OCI-LY1 (cell line): ENCODE data around the gene WNT7B.

Experiments used
- H2AFZ ChIP-seq: fragments of 200-600 bp; sonication (generic), shearing (Covaris generic); 2 replicates; pipeline ENCODE4 v1.6.0; 2014; ENCODE audit warnings: antibody characterized with exemption, mild to moderate bottlenecking, low read length
- H3F3A ChIP-seq: fragments of 200-600 bp; sonication (generic), shearing (Covaris generic); 2 replicates; pipeline ENCODE4 v1.6.0; 2014; ENCODE audit warnings: mild to moderate bottlenecking, antibody characterized with exemption, low read length, moderate library complexity; ENCODE audit not compliant: insufficient read depth
- H3K27ac ChIP-seq: fragments of 200-600 bp; sonication (generic); 2 replicates; pipeline ENCODE4 v1.5.1; 2014; ENCODE audit warnings: low read length, mixed run types, mild to moderate bottlenecking, low read depth; ENCODE audit not compliant: poor library complexity, severe bottlenecking
- H3K27me3 ChIP-seq: fragments of 200-600 bp; sonication (generic); 2 replicates; pipeline ENCODE4 v1.6.0; 2014; ENCODE audit warnings: antibody characterized with exemption, mild to moderate bottlenecking, low read length, moderate library complexity; ENCODE audit not compliant: insufficient read depth
- H3K36me3 ChIP-seq: fragments of 200-600 bp; sonication (generic); 2 replicates; pipeline ENCODE4 v1.6.1; 2014; ENCODE audit warnings: mild to moderate bottlenecking, antibody characterized with exemption, low read length, moderate library complexity, mixed read lengths; ENCODE audit not compliant: insufficient read depth
- H3K4me1 ChIP-seq: fragments of 200-600 bp; sonication (generic); 2 replicates; pipeline ENCODE4 v1.5.1; 2014; ENCODE audit warnings: mild to moderate bottlenecking, low read length, moderate library complexity; ENCODE audit not compliant: insufficient read depth, severe bottlenecking
- H3K4me2 ChIP-seq: fragments of 200-600 bp; sonication (generic), shearing (Covaris generic); 2 replicates; pipeline ENCODE4 v1.6.1; 2014; ENCODE audit warnings: low read length
- H3K4me3 ChIP-seq: fragments of 200-600 bp; sonication (generic); 2 replicates; pipeline ENCODE4 v1.5.1; 2014; ENCODE audit warnings: low read length, low read depth, mild to moderate bottlenecking, mixed read lengths; ENCODE audit not compliant: poor library complexity, severe bottlenecking
- H3K79me2 ChIP-seq: fragments of 200-600 bp; shearing (Covaris generic); 2 replicates; pipeline ENCODE4 v1.6.1; 2016; ENCODE audit warnings: mixed run types, low read length, mixed read lengths; ENCODE audit not compliant: insufficient read depth
- H3K9ac ChIP-seq: fragments of 200-600 bp; sonication (generic), shearing (Covaris generic); 2 replicates; pipeline ENCODE4 v1.6.1; 2014; ENCODE audit warnings: mild to moderate bottlenecking, low read length, mixed read lengths
- H3K9me2 ChIP-seq: fragments of 200-600 bp; sonication (generic), shearing (Covaris generic); 2 replicates; pipeline ENCODE4 v1.6.1; 2014; ENCODE audit warnings: low read depth, mild to moderate bottlenecking, low read length, mixed read lengths
- H3K9me3 ChIP-seq: fragments of 200-600 bp; shearing (Covaris generic); 2 replicates; pipeline ENCODE4 v1.6.1; 2014; ENCODE audit warnings: low read length, mixed read lengths
- H4K20me1 ChIP-seq: fragments of 200-600 bp; sonication (generic), shearing (Covaris generic); 2 replicates; pipeline ENCODE4 v1.6.0; 2016; ENCODE audit warnings: mild to moderate bottlenecking, low read length; ENCODE audit not compliant: insufficient read depth
- CTCF ChIP-seq: fragments of 200-600 bp; sonication (generic), shearing (Covaris generic); IDR thresholded peaks from 2 replicates; pipeline ENCODE4 v1.5.1; 2017; ENCODE audit warnings: mild to moderate bottlenecking, antibody characterized with exemption, low read length, moderate library complexity, mixed read lengths
- EZH2 ChIP-seq: fragments of 200-600 bp; sonication (generic), shearing (Covaris generic); IDR thresholded peaks from 2 replicates; pipeline ENCODE4 v1.8.0; 2017; ENCODE audit warnings: borderline replicate concordance, mixed run types, mild to moderate bottlenecking, antibody characterized with exemption, low read length, moderate library complexity, mixed read lengths

Gene WNT7B

GRCh38 chr22:45991098-45991497 is 14.1 kb upstream of the WNT7B start:
- no peak overlapping the region for H3K4me3 ChIP-seq
- no peaks in the 10 kb centered on the region for H3K79me2 ChIP-seq
- no peak overlapping the region for H2AFZ ChIP-seq
- no peaks in the 10 kb centered on the region; the same call in 1 of the 2 replicates for H3K36me3 ChIP-seq
- H3K27ac ChIP-seq: no peak overlapping the region
- no peak for TF ChIP-seq EZH2
- TF ChIP-seq CTCF: no peak
- peaks cover 21% of the 10 kb centered on the region; the same call in 1 of the 2 replicates for H3K27me3 ChIP-seq
- H3K9ac ChIP-seq: no peak overlapping the region
- no peaks in the 10 kb centered on the region for H3K9me2 ChIP-seq
- no peaks in the 10 kb centered on the region for H4K20me1 ChIP-seq
- no peaks in the 10 kb centered on the region for H3K4me1 ChIP-seq
- H3K9me3 ChIP-seq: peaks cover 3% of the 10 kb centered on the region; the same call in 1 of the 2 replicates
- no peaks in the 10 kb centered on the region for H3F3A ChIP-seq
- no peak overlapping the region for H3K4me2 ChIP-seq

- Histone ChIP-seq H3F3A (no peaks in the 10 kb centered on the region), H3K9me3 (peaks cover 3% of the 10 kb centered on the region; the same call in 1 of the 2 replicates), H2AFZ (no peak overlapping the region), H4K20me1 (no peaks in the 10 kb centered on the region), H3K4me3 (no peak overlapping the region), H3K4me2 (no peak overlapping the region), H3K4me1 (no peaks in the 10 kb centered on the region), H3K27ac (no peak overlapping the region), H3K27me3 (peaks cover 25% of the 10 kb centered on the region; the same call in 1 of the 2 replicates), H3K9me2 (no peaks in the 10 kb centered on the region), H3K36me3 (no peaks in the 10 kb centered on the region; the same call in 1 of the 2 replicates), H3K9ac (no peak overlapping the region), H3K79me2 (no peaks in the 10 kb centered on the region)
- TF ChIP-seq CTCF (no peak), EZH2 (no peak)
Measured at GRCh38 chr22:45987136-45987861, 10.3 kb upstream of the WNT7B start.

- no peak for TF ChIP-seq CTCF
- no peak for TF ChIP-seq EZH2
- Histone ChIP-seq H3K27me3 (peaks cover 24% of the 10 kb centered on the region; the same call in 1 of the 2 replicates), H3K79me2 (no peaks in the 10 kb centered on the region), H3K4me3 (no peak overlapping the region), H2AFZ (no peak overlapping the region), H3K4me1 (peaks cover under 1% of the 10 kb centered on the region), H4K20me1 (no peaks in the 10 kb centered on the region), H3K36me3 (no peaks in the 10 kb centered on the region; the same call in 1 of the 2 replicates), H3K4me2 (no peak overlapping the region), H3K9me2 (no peaks in the 10 kb centered on the region), H3K27ac (no peak overlapping the region), H3K9ac (no peak overlapping the region), H3K9me3 (peaks cover 3% of the 10 kb centered on the region; the same call in 1 of the 2 replicates), H3F3A (no peaks in the 10 kb centered on the region)
Measured at GRCh38 chr22:45984316-45984916, 7.5 kb upstream of the WNT7B start.
